ENCODE results near the gene SESTD1. TPM values are rescaled to one million over a fixed set of nuclear protein-coding genes. Genes with fewer than 3 reads are reported as not detected.

SESTD1 gene
- total and polyA plus RNA-seq, 2 experiments from 2014 or later: 12.6 to 21.6 TPM

DNA sequence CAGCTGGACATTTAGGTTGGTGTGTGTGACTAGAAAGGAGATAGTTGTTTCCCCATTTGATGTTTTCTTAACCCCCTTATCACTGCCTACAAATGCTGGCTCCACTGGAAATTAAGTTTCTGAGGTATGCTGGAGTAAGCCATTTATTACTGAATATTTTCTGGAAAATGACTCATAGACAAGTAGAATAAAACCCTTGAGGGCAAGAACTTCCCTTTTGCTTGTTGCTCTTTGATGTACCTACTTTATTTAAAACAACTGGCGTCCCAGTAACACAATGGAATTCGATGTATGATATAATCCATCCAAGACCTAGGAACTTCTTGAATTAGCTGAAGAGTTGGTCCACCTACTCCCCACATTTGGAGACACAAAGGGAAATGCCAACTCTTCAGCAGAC, 33.3 kb upstream of the SESTD1 start (continued):
- TF ChIP-seq, protein P1, sequence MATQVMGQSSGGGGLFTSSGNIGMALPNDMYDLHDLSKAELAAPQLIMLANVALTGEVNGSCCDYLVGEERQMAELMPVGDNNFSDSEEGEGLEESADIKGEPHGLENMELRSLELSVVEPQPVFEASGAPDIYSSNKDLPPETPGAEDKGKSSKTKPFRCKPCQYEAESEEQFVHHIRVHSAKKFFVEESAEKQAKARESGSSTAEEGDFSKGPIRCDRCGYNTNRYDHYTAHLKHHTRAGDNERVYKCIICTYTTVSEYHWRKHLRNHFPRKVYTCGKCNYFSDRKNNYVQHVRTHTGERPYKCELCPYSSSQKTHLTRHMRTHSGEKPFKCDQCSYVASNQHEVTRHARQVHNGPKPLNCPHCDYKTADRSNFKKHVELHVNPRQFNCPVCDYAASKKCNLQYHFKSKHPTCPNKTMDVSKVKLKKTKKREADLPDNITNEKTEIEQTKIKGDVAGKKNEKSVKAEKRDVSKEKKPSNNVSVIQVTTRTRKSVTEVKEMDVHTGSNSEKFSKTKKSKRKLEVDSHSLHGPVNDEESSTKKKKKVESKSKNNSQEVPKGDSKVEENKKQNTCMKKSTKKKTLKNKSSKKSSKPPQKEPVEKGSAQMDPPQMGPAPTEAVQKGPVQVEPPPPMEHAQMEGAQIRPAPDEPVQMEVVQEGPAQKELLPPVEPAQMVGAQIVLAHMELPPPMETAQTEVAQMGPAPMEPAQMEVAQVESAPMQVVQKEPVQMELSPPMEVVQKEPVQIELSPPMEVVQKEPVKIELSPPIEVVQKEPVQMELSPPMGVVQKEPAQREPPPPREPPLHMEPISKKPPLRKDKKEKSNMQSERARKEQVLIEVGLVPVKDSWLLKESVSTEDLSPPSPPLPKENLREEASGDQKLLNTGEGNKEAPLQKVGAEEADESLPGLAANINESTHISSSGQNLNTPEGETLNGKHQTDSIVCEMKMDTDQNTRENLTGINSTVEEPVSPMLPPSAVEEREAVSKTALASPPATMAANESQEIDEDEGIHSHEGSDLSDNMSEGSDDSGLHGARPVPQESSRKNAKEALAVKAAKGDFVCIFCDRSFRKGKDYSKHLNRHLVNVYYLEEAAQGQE (IDR thresholded peaks at IDR 0.05; ENCODE audit: unreplicated experiment): no peak

DNA sequence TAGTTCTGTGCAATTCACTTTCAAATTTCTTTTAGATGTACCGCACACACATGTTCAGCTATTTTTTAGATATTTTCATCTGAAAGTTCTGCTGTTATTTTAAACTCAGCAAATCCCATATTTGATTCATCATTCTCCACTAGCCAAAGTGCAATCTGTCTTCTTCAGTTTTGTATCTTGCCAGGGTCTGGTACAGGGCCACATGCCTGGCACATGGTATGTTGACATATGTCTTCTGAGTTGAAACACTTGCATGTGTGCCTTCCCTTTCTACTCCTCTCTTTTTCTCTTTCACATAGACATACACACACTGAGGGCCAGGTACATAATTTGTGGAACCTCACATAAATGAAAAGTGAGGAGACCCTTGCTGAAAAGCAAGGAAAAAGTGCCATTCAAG, 25.7 kb upstream of the SESTD1 start:
- Mint-ChIP-seq H3K36me3 (ENCODE audit: low read depth) (no peaks in the 10 kb centered on the region), H3K9me3 (no peaks in the 10 kb centered on the region), H3K4me1 (0 out of 3 replicates have a peak, but pooled peaks cover 3% of the 10 kb centered on the region), H3K27me3 (ENCODE audit: insufficient read depth, low read depth, poor library complexity) (no peaks in the 10 kb centered on the region), H3K27ac (no peak overlapping the region), H3K4me3 (no peak overlapping the region)
- Histone ChIP-seq H3F3A (replicated peaks; ENCODE audit: low read depth) (no peaks in the 10 kb centered on the region), H3K9me2 (ENCODE audit: insufficient read depth) (no peaks in the 10 kb centered on the region), H3K27ac (ENCODE audit: low read depth) (no peak overlapping the region), H3K4me1 (ENCODE audit: insufficient read depth) (no peaks in the 10 kb centered on the region), H2AFZ (no peak overlapping the region), H3K4me2 (no peak overlapping the region), H3K36me3 (ENCODE audit: insufficient read depth) (no peaks in the 10 kb centered on the region), H3K4me3 (no peak overlapping the region), H3K27me3 (ENCODE audit: insufficient read depth) (no peaks in the 10 kb centered on the region), H3K79me2 (replicated peaks; ENCODE audit: insufficient read depth) (no peaks in the 10 kb centered on the region), H4K20me1 (replicated peaks; ENCODE audit: insufficient read depth) (no peaks in the 10 kb centered on the region)
- ATAC-seq (no peak), DNase-seq (ENCODE audit: low spot score) (no peak)
- TF ChIP-seq ZNF114 (CRISPR knock-in tag; IDR thresholded peaks at IDR 0.05) (no peak), ZNF331 (CRISPR knock-in tag; IDR thresholded peaks at IDR 0.05; ENCODE audit: low read depth) (no peak), NANOG (IDR thresholded peaks at IDR 0.05; ENCODE audit: borderline replicate concordance) (no peak), POLR2AphosphoS5 (IDR thresholded peaks at IDR 0.05; ENCODE audit: low read depth) (no peak), EZH2 (IDR thresholded peaks at IDR 0.05; ENCODE audit: low read depth, unreplicated experiment) (no peak), JUNB (IDR thresholded peaks at IDR 0.05; ENCODE audit: unreplicated experiment) (no peak), EZH2phosphoT487 (IDR thresholded peaks at IDR 0.05; ENCODE audit: unreplicated experiment) (no peak), CREB1 (CRISPR knock-in tag; IDR thresholded peaks at IDR 0.05; ENCODE audit: low read depth) (no peak)
- TF ChIP-seq, protein P2, sequence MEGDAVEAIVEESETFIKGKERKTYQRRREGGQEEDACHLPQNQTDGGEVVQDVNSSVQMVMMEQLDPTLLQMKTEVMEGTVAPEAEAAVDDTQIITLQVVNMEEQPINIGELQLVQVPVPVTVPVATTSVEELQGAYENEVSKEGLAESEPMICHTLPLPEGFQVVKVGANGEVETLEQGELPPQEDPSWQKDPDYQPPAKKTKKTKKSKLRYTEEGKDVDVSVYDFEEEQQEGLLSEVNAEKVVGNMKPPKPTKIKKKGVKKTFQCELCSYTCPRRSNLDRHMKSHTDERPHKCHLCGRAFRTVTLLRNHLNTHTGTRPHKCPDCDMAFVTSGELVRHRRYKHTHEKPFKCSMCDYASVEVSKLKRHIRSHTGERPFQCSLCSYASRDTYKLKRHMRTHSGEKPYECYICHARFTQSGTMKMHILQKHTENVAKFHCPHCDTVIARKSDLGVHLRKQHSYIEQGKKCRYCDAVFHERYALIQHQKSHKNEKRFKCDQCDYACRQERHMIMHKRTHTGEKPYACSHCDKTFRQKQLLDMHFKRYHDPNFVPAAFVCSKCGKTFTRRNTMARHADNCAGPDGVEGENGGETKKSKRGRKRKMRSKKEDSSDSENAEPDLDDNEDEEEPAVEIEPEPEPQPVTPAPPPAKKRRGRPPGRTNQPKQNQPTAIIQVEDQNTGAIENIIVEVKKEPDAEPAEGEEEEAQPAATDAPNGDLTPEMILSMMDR (conservative IDR thresholded peaks at IDR 0.05; ENCODE audit: low read depth in 2 of 2): no peak
- TF ChIP-seq, protein P3, sequence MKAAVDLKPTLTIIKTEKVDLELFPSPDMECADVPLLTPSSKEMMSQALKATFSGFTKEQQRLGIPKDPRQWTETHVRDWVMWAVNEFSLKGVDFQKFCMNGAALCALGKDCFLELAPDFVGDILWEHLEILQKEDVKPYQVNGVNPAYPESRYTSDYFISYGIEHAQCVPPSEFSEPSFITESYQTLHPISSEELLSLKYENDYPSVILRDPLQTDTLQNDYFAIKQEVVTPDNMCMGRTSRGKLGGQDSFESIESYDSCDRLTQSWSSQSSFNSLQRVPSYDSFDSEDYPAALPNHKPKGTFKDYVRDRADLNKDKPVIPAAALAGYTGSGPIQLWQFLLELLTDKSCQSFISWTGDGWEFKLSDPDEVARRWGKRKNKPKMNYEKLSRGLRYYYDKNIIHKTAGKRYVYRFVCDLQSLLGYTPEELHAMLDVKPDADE (IDR thresholded peaks at IDR 0.05): no peak
- TF ChIP-seq, protein P1 (IDR thresholded peaks at IDR 0.05; ENCODE audit: unreplicated experiment): no peak
